HG03066 (cell line): Measurements from ENCODE around the gene IFT81.

ENCODE experiments used
- ATAC-seq: cut with Tn5 transposase; IDR thresholded peaks from one replicate; pipeline ENCODE4 v1.9.1; 2021; ENCODE audit warnings: low read depth; ENCODE audit not compliant: unreplicated experiment

IFT81 gene

GRCh38 chr12:110149086-110149660 lies 25.0 kb downstream of the IFT81 start:
- ATAC-seq, result no peak

GRCh38 chr12:110156766-110157165 lies 32.6 kb downstream of the IFT81 start:
- ATAC-seq, result no peak

DNA sequence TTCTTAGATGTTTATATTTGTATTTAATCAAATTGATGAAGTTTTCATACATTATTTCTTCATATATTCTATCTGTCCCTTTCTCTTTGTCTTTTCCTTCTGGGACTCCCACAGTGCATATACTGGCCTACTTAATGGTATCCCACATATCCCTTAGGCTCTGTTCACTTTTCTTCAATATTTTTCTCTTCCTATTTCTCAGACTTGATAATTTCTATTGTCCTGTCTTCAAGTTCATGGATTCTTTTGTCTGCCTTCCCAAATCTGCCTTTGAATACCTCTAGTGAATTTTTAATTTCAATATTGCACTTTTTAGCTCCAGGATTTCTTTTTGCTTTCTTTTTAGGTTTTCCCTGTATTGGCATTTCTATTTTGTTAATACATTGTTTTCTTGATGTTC lies 33.4 kb downstream of the IFT81 start:
- ATAC-seq, result no peak

DNA sequence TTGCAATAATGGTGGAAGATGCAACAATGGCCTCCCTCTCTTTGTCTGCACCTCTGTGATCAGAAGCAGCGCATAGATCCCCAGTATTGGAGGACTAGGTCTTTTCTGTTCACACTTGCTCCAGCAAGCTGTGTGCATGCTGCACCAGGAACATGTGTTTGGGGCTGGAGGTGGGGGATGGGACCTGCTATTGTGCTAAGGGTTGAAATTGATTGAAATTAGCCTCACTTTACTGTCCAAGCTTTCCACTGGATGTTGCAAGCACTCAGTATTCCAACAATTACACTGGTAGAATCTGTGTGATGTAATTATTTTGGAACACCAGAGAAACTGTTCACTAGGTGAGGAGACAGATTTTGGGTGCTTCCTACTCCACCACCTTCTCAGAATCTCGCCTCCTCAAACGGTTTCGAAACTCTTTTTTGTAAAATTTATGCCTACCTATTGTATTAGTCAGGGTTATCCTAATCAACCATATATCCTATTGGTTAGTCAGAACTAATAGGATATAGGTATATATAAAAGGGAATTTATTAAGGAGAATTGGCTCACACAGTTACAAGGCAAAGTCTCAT lies 35.6 kb downstream of the IFT81 start:
- no peak for ATAC-seq

DNA sequence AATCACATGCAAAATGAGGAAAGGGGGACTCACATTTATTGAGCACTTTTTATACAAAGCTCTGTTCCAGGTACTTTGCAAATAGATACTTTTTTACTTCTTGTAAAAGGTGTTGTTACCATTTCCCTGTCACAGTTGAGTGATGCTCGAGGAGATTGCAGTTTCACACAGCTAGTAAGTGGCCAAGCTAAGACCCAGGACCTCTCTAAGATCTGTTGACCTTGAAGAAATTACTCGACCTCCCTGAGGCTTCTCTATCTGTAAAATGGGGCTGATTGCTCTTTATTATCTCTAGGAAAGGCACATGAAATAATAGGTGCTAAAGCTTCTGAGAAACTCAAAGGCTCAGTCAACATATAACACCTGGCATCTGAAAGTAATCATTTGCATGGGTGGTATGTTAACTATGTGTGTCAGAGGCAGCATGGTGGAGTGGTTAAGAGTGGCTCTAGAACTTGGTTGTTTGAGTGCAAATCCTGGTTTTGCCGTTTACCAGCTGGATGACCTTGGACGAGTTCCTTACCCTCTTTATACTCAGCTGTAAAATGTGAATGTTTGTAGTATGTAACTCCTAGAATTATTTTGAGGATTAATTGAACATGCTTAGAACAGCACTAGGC lies 41.5 kb downstream of the IFT81 start:
- ATAC-seq, result no peak

DNA sequence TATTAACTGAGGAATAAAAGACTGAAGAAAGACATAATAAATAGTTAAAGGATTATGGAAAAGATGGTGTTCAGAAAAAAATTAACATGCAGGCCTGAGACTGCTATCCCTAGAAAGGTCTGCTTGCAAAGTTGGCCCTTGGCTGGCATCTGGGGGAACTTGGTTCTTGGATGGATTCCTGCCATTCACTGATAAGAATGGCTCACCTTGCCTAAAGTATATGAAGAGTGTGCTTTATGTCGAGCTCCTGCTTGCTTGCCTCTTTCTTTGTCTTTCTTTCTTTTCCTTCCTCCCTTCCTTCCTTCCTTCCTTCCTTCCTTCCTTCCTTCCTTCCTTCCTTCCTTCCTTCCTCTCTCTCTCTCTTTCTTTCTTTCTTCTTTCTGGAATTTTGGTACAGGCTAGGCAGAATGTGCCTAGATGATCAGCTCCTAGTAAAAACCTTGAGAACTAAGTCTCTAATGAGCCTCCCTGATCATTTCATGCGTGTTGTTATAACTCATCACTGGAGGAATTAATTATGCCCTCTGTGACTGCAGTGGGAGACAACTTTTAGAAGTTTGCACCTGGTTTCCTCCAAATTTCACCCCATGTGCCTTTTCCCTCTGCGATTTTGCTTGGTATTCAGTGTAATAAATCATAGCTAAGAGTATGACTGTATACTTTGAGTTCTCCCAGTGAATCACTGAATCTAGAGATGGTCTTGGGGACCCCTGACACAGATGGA lies 44.7 kb downstream of the IFT81 start:
- ATAC-seq, result no peak

GRCh38 chr12:110170535-110171185 lies 46.5 kb downstream of the IFT81 start:
- no peak for ATAC-seq

DNA sequence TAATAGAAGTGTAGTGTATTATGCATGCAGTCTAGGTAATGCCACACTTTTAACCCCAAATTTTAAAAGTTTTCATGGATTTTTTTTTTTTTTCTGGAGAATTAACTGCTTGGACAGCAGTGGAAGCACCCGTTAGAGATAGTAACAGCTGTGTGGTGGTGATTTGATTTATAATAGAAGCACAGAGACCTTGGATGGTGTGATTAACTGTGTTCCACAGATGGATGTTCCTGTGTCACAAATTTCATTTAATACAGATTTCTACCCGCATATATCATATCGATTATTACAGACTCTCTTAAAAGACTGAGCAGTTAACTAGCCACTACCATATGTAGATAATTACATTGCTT lies 47.0 kb downstream of the IFT81 start:
- ATAC-seq, result no peak

DNA sequence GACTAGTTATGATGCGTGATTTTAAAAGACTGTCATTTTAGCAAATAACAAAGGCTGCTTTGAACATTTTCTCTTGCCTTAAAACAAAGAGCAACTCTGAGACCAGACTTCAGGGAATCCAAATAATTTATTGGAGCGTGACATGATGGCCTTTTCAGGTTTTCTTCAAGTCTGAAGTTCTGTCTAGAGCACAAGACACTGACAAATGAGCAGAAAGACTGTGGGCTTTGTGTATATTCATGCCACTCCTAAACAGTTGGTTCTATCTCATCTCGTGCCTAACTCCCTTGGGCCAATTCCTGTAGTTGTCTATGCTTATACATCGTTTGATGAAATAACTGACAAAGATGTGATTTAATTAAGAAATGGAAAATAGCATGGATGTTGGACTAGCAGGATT lies 47.5 kb downstream of the IFT81 start:
- ATAC-seq, result no peak

GRCh38 chr12:110174373-110174996 lies 50.3 kb downstream of the IFT81 start:
- ATAC-seq, result no peak

GRCh38 chr12:110175201-110175600 lies 51.0 kb downstream of the IFT81 start:
- no peak for ATAC-seq

- ATAC-seq, result no peak
These were observed 52.6 kb downstream of the IFT81 start for GRCh38 chr12:110176745-110177144.

DNA sequence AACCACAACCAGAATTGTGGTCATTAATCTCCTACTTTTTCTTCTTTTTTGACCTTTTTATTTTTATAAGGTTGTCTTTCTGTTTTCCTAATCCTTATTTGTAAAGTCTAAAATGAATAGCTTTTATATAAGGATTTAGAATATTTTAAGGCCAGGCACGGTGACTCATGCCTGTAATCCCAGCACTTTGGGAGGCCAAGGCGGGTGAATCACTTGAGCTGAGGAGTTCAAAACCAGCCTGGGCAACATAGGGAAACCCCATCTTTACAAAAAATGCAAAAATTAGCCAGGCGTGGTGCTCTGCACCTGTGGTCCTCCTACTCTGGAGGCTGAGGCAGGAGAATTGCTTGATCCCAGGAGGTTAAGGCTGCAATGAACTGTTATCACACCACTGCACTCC lies 55.1 kb downstream of the IFT81 start:
- no peak for ATAC-seq

DNA sequence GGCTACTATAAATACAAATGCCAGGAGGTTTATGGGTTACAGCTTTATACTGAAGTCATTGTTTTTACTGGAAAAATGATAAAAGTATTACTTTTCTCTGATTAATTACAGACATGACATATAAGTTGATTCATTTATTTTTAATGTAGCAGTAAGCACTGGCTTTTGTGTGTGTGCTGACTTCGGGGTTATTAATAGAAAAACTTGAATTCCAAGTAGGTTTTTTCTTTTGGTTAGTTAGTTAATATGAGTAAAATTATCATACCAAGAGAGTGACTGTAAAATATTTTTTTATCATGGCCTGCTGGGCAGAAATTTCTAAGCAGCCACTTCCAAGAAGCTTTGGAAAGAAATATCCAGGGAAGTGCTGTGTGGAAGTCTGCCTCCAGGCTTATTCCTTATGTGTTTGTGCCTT lies 56.4 kb downstream of the IFT81 start:
- ATAC-seq, result no peak

GRCh38 chr12:110182281-110182680 lies 58.1 kb downstream of the IFT81 start:
- ATAC-seq, result no peak

GRCh38 chr12:110183386-110183785 lies 59.2 kb downstream of the IFT81 start:
- ATAC-seq, result no peak

DNA sequence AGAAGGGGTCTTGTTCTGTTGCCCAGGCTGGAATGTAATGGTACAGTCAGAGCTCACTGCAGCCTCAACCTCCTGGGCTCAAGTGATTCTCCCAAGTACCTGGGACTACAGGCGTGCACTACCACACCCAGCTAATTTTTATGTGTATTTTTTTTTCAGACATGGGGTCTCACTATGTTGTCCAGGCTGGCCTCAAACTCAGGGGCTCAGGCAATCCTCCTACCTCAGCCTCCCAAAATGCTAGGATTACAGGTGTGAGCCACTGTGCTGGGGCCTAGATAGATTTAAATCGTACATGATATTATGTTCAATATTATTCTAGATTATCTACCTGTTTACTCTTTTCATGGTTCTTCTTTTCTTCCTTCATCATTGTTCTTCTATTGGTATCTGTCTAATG lies 61.5 kb downstream of the IFT81 start:
- no peak for ATAC-seq

DNA sequence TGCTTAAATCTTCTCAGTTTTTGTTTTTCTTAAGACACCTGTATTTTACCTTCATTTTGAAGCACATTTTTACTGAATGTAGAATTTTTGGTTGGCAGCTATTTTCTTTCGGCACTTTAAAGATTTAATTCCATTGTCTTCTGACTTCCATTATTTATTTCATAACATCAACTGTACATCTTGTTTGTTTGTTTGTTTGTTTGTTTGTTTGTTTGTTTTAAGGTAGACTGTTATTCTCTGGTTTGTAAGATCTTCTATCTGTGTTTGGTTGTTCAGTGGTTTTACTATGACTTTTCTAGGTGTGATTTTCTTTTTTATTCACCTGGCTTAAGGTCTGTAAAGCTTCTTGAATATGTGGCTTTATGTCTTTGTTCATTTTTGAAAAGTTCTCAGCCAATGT lies 61.9 kb downstream of the IFT81 start:
- ATAC-seq, result no peak

DNA sequence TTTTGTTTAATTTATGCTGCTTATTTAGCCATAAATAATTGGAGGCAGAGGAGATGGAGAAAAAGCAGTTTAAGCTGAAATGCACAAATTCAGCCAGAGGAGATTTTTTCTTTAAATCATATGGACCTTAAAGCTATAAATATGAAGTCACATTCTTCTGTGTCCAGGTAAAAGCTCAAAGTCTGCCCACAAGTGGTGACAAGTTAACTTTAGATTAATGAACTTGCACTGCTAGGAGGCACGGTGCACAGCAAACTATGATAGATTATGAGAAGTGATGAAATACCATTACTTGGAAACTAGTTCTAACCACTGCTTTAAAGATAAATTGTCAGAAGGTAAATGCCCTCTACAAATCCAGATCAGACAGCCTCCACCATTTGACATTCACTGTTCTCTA lies 69.0 kb downstream of the IFT81 start:
- no peak for ATAC-seq

- no peak for ATAC-seq
These were observed 72.8 kb downstream of the IFT81 start for GRCh38 chr12:110197003-110197402.

DNA sequence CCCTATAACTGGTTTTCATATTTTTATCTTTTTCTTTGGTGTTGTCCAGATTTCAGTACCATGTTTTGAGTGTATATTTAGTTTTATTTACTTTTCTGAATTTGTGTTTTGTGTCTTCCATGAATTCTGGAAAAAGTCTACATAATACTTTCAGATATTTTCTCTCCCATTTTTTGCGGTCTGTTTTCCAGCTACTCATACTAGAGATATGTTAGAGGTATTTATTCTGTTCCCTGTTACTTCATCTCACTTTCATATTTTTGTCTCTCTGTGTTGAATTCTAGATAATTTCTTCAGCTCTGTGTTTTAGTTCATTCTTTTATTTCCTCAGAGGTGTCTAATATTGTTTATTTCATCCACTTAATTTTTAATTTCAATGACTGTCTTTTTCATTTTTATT lies 74.2 kb downstream of the IFT81 start:
- ATAC-seq, result no peak
